Umbilical cord (tissue), 1 donor: Measurements from ENCODE around the gene HTRA2. TPM values are rescaled to one million over a fixed set of nuclear protein-coding genes. Genes with fewer than 3 reads are reported as not detected.

Source experiments
- total RNA-seq: library from RNA; depleted of rRNA; stranded (reverse); fragments of >200 nt; gene quantifications from one replicate; pipeline ENCODE4 v1.2.3, GENCODE V29; 2014; ENCODE audit warnings: low replicate concordance; ENCODE audit not compliant: insufficient read depth

The HTRA2 gene
- total RNA-seq, 1 donor from 2014 or later: 49.4 TPM

Other genes starting within 250 kb of the HTRA2 start
- 3.6 TPM for gene SLC4A5, start 186.5 kb upstream of the HTRA2 start, total RNA-seq
- 49.8 TPM for gene DCTN1, start 149.6 kb upstream of the HTRA2 start, total RNA-seq
- 1.4 TPM for gene C2orf81, start 108.3 kb upstream of the HTRA2 start, total RNA-seq
- gene WDR54, start 108.2 kb upstream of the HTRA2 start, total RNA-seq: 14.2 TPM
- gene RTKN, start 88.0 kb upstream of the HTRA2 start, total RNA-seq: 17.3 TPM
- gene INO80B, start 74.8 kb upstream of the HTRA2 start, total RNA-seq: 21.7 TPM
- gene WBP1, start 71.5 kb upstream of the HTRA2 start, total RNA-seq: 29.4 TPM
- 40.4 TPM for gene MOGS, start 64.6 kb upstream of the HTRA2 start, total RNA-seq
- 47.4 TPM for gene MRPL53, start 57.3 kb upstream of the HTRA2 start, total RNA-seq
- gene CCDC142, start 46.9 kb upstream of the HTRA2 start, total RNA-seq: 35.2 TPM
- gene TTC31, start 46.9 kb upstream of the HTRA2 start, total RNA-seq: 21.7 TPM
- not detected for gene LBX2, start 30.3 kb upstream of the HTRA2 start, total RNA-seq
- 13.5 TPM for gene PCGF1, start 22.2 kb upstream of the HTRA2 start, total RNA-seq
- gene TLX2, start 15.5 kb upstream of the HTRA2 start, total RNA-seq: not detected
- 0.24 TPM for gene DQX1, start 3.7 kb upstream of the HTRA2 start, total RNA-seq
- gene AUP1, start 227 bp upstream of the HTRA2 start, total RNA-seq: 41.9 TPM
- 68.1 TPM for gene LOXL3, start 24.0 kb downstream of the HTRA2 start, total RNA-seq
- gene DOK1, start 24.8 kb downstream of the HTRA2 start, total RNA-seq: 12.0 TPM
- gene M1AP, start 118.4 kb downstream of the HTRA2 start, total RNA-seq: 1.9 TPM
- 26.5 TPM for gene SEMA4F, start 124.3 kb downstream of the HTRA2 start, total RNA-seq